GM12873 (cell line): Measurements from ENCODE around the gene ZNF605.

Experiments
- TF ChIP-seq, protein P1 (sequence below): IDR thresholded peaks from 2 replicates; pipeline ENCODE4 v1.5.1; 2012; ENCODE audit warnings: low read depth, mild to moderate bottlenecking, moderate library complexity, low read length, control low read depth; ENCODE audit not compliant: insufficient read depth; ENCODE audit errors: missing control alignments

Gene ZNF605

DNA sequence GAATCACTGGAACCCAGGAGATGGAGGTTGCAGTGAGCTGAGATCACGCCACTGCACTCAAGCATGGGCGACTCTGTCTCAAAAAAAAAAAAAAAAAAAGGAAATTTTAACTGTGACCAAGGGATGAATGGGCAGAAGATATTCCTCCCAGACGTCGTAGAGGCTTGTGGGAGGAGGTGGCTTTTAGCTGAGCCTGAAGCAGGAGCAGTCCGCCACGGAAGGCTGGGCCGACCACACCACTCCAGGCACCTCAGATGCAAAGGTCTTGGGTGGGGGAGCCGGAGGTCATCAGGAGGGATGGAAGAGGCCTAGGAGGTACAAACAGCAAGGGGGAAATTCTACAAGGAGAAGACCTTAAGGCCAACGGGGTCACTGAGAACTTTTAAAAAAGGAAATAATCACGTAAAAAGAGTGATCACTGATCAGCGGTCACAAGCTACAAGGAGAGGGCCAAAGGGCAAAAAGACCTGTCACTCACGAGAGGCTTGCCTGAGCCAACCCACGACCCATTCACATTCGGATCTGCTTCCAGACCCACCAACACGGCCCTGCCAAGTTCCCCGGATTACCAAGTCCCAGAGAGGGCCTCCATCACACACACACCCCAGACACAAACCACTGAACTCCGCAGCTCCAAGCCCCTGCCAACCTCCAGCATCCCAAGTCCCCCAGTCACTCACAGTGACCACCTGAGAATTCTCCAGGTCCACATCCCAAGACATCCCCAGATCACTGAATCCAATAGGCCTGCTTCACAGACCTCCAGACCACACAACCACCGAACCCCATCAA, 3.5 kb downstream of the ZNF605 start:
- TF ChIP-seq, protein P1, sequence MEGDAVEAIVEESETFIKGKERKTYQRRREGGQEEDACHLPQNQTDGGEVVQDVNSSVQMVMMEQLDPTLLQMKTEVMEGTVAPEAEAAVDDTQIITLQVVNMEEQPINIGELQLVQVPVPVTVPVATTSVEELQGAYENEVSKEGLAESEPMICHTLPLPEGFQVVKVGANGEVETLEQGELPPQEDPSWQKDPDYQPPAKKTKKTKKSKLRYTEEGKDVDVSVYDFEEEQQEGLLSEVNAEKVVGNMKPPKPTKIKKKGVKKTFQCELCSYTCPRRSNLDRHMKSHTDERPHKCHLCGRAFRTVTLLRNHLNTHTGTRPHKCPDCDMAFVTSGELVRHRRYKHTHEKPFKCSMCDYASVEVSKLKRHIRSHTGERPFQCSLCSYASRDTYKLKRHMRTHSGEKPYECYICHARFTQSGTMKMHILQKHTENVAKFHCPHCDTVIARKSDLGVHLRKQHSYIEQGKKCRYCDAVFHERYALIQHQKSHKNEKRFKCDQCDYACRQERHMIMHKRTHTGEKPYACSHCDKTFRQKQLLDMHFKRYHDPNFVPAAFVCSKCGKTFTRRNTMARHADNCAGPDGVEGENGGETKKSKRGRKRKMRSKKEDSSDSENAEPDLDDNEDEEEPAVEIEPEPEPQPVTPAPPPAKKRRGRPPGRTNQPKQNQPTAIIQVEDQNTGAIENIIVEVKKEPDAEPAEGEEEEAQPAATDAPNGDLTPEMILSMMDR, result no peak

GRCh38 chr12:132951649-132952048, 4.5 kb downstream of the ZNF605 start:
- TF ChIP-seq, protein P1, result no peak

- TF ChIP-seq, protein P1, result no peak
Measured at GRCh38 chr12:132950844-132951535, 5.1 kb downstream of the ZNF605 start.

- TF ChIP-seq, protein P1, result no peak
Measured at GRCh38 chr12:132949936-132950837, 5.9 kb downstream of the ZNF605 start.

- TF ChIP-seq, protein P1, result no peak
Measured at GRCh38 chr12:132948146-132949066, 7.7 kb downstream of the ZNF605 start.

DNA sequence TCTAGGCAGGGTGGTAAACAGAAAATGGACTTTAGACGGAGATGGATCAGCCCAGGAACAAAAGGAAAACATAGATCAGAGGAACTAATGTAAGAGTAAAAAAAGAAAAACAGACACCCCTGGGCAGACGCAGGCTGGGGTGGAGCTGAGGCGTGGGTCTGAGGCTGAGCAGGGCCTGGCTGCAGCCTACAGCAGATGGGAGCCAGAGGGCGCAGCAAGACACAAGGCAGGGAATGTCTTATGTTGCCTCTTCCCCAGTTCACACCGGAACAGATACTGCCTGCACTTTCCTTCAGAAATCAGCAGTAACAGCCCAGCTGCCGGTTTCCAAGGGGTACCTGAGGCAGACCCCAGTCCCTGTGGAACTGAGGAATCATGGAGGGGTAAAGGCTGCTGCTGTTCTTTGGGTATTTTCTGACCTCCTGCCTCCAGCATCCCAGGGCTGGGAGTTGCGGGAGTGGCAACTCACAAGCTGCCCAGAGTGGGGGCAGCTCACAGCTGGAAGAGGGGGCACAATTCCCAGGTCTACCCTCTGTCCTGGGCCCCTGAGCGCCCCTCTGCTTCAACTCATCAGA, 9.8 kb downstream of the ZNF605 start:
- TF ChIP-seq, protein P1, result no peak
